Dermis blood vessel endothelial cell (primary cell): ENCODE data around the gene ZNF319. TPM values are rescaled to one million over a fixed set of nuclear protein-coding genes. Genes with fewer than 3 reads are reported as not detected.
A peak's percentile ranks its signal among the peaks of the same experiment; 100 is the strongest.

Source experiments
- DNase-seq: peaks from one replicate; pipeline ENCODE4 v3.0.0; 2010
- total RNA-seq: library from RNA; depleted of rRNA; stranded (reverse); fragments of >200 nt; gene quantifications from 2 replicates; pipeline ENCODE4 v1.2.3, GENCODE V29; 2014

ZNF319 gene
- total RNA-seq, 1 donor from 2014 or later: 3.4 TPM

DNA sequence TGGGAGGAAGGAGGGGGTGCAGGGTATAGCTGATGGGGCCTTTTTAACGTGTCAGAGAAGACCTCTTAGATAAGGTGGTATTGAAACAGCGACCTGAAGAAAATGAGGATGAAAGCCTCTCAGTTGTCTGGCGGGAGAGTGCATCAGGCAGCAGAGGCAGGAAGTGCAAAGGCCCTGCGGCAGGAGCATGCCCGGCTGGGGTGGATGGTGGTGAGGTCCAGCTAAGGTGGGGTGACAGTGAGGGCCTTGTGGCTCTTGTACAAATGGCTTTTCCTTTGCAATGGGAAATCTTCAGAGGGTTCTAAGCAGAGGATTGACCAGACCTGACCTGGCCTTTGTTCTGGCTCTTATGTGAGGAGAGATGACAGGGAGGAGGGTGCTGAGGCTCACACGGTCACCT is 36.5 kb upstream of the ZNF319 start:
- DNase-seq: no peak

DNA sequence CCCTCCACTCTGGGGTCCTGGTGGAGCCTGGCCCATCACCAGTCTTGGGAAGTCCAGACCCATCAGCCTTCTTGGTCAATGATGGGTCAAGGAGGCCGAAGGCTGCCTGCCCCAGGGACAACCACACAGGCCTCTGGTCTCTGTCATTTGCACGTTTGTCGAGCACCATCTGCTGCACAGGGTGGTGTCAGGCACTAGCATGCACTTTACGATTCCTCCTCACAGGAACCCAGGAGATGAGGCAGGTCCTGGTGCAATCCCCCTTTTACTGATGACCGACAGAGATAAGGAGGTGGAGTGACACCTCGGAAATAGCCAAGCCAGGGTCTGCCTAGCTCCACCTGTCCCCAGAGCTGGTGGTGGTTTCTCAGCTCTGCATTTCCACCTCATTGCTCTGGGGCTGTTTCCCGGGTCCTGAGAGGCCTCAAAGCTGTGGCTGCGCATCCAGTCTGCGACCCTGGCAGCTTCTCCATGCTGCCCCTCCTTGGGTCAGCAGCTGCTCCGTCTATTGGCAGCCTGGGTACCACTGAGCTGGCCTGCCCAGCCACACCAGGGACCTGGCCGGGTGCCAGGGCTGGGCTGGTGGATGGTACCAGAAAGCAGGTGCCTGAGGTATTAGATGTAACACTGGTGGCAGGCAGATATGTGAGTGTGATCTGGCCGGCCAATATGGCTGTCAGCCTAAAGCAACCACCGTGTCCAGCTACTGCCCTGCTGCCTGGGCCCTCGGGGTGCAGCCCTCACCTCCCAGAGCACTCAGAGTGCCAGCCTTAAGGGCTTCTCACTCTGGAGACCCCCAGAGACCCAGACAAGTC is 35.1 kb upstream of the ZNF319 start:
- no peak for DNase-seq

DNA sequence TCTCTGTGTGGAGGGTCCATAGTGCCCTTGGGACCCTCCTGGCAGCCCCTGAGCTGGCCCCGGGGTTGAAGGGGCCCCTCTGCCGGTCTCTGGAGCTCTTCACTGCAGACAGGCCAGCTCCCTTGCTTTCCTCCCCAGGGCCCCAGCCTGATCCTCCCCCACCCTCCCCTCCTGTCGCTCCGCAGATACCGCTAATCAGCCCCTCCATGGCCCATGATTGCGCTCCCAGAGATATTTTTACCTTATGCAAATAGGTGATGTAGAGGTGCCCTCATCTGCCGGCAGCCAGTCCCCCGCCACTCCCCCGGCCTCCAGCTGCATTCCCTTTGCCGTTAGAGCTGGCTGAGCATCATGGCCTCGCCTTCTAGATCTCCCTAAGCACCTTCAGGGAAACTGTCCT is 34.3 kb upstream of the ZNF319 start:
- no peak for DNase-seq

DNA sequence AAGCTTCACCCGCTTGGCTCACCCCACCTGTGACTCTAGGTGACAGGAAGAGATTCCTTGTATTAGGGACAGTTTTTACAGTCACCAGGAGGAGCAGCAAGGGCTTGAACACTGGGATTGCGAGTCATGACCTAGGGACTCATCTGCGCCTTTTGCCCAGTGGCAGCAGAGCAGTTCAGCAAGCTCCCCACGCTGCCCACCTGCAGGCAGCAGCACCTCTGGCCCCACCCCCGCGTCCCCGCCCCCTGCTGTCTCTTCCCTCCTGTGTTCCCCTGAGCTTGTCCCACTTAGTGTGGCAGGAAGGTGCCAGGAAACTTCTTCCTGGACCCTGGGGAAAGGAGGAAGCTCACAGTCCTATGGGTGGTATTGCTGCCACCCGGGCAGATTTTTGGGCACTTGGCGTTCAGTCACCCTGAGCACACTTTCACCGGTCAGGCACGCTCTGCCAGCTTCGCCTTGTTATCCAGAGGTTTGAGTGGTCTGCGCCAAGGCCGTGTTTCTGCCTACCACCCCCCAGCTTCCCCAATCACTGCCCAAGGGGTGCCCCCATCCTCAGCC is 33.7 kb upstream of the ZNF319 start:
- no peak for DNase-seq

DNA sequence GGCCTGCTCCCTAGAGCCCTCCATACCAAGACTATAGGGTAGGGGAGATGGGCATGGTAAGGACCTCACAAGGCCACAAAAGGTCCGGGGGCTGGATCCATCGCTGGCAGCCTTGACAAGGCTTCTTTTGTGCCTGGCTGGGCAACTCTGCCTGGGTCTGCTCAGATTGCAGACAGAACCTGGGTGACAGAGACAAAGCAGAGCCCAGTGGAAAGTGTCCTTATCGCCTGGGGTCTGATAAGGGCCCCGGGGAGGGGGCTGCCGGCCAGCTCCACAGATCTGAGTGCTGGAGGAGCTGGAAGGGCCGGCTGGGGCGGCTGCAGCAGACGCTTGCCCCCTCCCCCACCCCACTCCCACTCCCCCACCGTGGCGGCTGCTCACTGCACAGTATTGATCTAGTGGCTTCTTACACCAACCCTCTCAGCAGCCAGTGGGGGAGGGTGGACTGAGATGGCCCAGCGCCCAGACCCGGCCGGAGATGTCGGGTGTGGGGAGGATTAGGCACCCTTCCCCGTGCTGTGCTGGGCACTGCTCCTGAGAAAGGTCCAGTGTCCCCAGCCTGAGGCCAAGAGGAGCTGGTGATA is 32.3 kb upstream of the ZNF319 start:
- DNase-seq: no peak

DNA sequence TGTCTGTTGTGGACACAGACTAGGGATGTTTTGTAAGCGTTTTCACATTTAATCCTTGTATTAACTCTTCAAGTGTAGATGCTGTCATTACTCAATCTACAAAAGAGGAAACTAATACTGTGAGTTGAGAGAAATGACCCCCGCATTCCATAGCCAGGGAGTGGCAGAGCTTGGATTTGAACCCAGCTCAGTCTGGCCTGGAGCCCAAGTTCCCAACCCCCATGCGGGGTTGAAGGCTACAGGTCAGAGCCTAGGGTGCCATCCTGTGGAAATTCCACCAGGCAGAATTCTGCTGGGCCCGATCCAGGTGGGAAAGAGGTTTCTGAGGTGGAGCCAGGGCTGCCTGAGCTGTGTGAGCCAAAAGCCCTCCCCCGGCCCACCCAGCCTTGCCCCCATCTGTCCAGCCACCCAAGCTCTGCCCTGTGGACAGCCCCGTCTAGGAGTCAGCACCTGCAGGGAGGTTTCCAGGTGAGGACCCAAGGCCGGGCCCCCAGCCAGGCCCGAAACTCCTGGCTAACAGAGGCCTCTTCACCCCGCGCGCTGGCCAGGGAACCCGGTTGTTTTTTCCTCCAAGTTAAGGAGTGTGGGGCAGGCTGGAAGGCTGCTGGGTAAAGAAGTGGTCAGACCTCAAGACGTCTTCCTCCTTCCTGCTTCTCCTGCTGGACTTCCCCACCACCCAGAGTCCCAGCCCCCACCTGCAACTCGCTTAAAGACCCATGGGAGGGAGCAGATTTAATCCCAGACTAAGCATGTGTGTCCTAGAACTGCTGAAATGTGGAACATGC is 30.7 kb upstream of the ZNF319 start:
- DNase-seq: no peak

DNA sequence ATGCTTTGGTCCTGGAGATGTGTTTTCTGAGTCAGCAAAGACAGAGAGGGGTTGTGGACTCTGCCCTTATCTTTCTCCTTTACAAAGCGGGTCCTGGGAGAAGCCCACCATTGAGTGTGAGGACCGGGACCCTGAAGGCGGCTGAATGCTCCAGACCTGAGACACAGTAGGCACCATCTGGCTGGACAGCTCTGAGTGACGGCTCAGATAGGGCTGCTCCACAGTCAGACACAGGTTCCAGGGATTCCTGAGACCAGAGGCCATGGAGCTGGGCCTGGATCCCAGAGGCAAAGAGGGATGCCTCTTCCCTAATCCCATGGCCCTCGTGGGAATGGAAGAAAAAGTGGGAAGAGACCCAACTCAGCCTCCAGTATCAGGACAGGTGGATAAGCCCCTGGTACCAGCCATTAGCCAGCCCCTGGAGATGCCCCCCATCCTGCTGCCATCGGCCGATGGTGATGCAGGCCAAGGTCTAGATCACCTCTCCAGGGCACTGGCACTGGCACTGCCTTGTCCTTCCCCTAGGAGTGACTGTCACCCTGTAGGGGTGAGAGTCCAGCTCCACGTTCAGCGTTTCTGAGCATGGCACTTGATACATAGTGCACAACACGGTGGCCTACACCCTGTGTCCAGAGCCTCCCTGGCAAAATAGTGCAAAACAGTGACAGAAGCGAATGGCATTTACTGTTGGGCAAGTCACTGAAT is 29.8 kb upstream of the ZNF319 start:
- DNase-seq: no peak

DNA sequence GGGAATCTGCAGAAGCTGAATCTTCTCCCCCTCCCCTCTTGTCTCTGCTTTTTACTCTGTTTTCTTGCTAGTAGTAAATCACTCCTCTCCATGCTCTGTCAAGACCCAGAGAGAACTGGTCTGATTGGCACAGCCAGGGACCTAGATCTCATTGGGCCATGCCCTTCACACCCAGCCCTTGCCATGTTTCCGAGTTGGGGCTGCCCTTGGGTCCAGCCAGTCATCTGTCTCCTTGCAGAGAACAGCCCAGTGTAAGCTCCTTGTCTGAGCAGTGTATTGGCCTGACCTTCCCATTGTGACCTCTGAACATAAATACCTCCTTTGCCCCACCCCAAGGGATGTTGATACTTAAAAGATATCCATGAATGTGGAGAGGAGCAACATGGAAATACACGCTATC is 28.9 kb upstream of the ZNF319 start:
- no peak for DNase-seq

DNA sequence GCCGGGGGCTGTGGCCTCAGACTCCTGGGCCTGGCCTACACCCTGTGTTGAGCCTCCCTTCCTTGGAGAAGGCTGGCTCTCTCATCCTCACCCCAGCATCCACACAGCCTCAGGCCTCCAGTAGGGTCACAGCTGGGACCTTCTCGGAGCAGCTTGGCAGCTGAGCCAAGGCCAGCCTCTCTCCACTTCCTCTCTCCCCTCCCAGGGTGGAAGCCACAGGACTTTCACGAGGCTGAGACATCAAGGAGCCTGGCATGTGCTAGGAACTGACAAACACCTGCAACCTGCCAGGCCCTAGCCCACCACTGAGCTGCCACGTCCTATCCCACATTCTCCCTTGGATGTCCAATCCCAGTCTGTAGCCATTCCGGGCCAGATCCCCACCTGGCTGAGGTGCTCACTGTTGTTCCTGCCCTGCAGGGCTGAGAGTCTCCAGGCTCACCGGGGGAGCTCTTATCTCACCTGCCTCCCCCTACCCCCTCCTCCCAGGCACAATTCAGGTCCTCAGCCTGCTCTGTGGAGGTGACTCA is 28.1 kb upstream of the ZNF319 start:
- no peak for DNase-seq

DNA sequence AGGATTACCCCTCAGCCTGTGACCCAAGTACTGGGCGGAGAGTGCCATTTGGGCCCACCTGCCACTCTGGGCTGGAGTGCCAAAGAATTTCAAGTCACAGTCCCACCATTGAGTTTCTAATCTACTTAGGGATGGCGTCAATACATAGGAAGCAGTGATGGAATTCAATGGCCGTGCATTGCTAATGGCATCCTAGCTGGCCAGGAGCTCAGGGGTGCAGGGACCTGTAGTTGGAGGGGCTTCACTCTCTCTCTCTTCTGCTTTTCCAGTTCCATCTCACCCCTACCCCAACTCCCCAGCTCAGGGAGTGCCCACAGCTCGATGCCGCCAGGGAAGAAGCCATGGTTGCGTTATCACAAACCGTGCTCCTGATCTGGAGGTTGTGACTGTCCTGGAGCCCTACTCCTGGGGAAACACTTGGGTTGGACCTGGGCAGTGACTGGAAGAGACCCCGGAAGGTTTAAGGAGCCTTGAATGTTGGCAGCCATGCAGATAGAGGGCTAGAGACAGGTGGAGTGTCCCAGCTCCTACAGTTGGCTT is 27.5 kb upstream of the ZNF319 start:
- no peak for DNase-seq

DNA sequence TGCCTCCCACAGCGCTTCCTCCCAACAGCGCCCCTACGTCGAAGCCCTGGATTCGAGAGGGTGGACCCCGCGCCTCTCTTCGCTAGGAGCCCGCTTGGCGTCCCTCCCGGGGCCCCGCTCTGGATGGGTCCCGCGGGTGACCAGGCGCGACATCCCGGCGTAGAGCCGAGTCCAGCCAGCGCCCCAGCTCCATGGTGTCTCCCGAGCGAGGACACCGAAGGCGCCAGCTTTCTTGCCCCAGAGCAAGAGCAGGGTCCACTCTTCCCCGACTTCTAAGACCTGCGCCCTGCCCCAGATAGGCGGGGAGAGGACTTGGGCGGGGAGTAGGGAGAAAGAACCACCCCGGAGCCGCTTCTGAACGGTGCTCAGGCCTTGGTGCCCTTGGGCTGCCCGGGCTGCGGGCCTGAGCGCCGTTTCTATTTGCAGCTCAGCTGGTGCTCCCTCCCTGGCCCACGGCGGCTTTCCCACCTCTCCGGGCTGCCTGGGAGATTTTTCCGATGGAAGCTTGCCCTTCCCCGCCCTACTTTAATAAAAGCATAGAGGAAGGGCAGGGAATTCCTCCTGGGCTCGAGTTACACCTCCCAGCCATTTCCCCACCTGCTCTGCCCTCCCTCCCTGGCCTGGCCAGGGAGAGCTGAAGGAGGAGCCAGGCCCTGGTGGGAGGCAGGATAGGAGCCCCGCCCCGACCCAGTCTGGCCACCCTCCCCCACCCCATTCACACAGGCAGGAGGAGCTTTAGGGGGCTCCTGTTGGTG is 26.9 kb upstream of the ZNF319 start:
- peak; percentile 26 for DNase-seq

DNA sequence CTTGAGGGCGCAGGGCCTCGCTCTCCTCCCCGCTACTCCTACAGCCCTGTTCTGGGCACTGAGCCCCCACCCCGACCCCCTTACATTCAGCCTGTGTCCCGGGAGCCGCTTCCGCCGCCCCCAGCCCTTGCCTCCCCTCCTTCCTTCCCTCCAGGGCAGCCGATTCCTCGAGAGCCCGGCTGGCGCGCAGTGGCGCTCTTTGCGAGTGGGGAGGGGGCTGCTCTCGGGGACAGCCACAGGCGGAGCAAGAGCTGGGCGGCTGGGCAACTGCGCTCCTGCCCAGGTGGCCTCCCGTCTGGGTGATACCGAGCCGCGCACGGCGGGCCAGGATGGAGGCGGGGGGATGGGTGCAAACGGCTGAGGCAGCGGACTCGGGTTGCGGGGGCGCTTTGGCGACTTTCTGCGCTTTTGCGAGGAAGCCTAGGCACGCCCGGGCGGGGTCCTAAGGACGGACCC is 26.3 kb upstream of the ZNF319 start:
- no peak for DNase-seq

DNA sequence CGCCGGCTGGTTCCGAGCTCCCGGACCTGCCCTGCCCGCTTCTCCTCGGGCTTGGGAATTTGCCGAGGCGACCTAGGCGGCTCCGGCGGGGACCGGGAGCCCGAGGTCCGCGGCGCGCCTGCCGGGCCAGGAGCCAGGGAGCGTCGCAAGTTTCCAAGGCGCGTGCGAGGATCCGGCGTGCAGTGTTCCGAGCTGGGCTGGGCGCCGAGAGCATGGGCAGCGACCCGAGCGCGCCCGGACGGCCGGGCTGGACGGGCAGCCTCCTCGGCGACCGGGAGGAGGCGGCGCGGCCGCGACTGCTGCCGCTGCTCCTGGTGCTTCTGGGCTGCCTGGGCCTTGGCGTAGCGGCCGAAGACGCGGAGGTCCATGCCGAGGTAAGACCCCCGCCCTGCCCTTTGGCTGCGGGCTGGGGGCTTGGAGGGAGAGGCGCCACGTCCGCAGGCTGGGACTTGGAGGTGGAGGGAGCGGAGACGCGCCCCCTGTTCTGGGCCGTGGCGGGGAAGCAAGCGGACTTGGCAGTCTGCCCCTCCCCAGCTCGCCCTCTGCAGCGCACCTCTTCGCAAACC is 25.8 kb upstream of the ZNF319 start:
- DNase-seq: peak; percentile 64

DNA sequence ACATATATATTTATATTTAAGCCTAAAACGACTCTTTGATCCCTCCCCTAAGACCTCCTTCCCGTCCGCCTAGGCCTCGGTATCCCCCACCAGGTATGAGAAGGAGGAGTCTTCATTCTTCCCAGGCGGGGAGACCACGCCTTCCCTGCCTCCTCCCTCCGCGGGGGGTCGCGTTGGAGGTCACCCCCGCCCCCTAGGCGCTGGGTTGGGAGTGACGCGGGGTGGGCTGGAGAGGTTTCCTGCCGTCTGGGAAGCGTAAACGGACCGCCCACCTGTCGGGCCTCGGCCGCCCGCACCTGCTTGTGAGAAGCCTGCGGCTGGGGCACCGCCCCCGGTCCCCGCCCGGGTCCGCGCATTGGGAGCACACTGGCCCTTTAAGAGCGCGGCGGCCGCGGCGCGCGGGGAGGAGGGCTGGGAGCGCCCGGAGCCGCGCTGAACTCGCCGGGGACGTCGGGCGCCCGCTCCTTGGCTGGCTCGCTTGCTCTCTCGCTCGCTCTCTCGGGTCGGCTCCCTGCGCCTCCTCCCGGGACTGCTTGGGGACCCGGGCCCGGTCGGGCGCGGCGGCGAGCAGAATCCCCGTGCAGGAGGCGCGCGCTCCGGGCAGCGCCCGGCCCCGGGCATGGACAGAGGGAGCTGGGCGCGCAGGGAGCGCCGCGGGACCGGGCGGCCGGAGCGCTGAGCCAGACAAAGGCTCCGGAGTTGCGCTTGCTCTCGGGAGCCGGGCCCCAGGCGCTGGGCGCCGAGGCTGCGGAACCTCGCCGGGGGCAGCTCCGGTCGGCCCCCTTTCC is 25.1 kb upstream of the ZNF319 start, which contains the start of gene MMP15:
MMP15 (plus strand) TSS at position 404 of the 788 bp plus-strand sequence. CDS start 597 bp downstream, outside the sequence.
- peak; percentile 74 for DNase-seq

DNA sequence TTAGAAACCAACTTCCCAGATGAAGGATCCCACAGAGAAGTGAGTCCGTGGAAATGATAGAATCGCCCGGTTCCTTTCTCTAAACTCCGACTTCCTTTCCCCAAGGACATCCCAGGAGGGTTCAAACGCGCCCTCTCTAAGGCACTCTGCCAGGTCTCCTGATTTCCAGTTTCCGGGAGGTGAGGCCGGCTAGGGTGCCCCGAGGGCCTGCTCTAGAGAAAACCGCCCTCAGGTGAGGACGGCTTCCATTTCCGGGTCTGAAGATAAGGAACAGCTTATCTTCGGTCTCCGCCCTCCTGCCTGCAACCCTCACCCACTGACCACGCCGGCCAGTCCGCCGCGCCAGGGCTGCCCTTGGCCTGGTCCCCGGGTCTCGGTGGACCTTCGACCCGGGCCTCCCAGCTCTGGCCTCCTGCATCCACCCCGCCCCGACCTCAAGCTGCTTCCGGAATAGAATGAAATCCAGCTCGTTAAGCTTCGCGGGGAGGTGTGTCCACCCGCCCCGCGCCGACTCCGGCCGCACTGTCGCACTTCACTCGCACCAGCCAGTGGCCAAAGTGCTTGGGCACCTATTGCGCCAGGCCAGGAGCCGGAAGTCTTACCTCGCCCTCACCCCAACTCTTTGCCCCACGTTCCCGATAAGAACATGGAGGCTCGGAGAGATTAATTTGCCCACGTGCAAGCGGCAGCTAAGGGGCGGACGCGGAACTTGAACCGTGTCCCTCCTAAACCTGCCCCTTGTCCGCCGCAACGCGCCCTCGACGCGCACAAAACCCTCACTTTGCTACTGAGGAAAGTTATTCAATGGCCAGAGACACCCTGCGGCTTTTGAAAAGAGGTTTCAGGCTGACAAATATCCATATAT is 24.2 kb upstream of the ZNF319 start:
- peak; percentile 39 for DNase-seq

DNA sequence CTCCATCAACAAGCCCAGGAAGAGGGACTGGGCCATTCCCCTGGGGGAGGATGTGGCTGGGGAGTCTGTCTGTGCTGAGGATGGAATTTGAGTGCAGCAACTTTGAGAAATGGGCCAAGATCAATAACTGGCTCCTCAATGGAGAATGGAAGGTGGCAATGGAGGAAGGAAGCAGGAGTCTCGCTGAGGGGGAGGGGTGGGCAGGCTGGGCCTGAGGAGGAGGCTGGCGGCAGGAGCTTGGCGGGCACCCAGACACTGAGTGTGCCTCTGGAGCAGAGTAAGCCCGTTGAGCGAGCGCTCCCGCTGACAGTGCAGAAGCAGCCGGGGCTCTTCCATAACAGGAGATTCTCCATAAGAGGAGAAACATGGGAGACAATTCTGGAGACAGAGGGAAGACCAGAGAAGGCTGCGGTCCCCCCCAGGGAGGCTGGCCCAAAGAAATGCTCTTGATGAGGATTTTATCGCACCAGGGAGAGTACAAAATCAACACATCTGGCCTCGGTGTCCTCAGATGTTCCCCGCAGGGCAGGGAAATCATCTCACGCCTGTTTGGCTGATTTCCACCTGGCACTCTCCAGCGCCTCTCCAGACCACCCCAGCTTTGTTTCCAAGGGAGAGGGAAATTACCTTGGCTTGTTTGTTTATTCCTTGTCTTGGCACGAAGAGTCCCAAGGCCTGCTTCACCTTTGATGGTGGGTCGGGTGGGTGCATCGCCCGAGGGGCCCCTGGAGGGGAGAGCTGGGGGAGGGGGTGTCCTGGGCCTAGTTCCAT is 22.3 kb upstream of the ZNF319 start:
- DNase-seq: peak; percentile 57

DNA sequence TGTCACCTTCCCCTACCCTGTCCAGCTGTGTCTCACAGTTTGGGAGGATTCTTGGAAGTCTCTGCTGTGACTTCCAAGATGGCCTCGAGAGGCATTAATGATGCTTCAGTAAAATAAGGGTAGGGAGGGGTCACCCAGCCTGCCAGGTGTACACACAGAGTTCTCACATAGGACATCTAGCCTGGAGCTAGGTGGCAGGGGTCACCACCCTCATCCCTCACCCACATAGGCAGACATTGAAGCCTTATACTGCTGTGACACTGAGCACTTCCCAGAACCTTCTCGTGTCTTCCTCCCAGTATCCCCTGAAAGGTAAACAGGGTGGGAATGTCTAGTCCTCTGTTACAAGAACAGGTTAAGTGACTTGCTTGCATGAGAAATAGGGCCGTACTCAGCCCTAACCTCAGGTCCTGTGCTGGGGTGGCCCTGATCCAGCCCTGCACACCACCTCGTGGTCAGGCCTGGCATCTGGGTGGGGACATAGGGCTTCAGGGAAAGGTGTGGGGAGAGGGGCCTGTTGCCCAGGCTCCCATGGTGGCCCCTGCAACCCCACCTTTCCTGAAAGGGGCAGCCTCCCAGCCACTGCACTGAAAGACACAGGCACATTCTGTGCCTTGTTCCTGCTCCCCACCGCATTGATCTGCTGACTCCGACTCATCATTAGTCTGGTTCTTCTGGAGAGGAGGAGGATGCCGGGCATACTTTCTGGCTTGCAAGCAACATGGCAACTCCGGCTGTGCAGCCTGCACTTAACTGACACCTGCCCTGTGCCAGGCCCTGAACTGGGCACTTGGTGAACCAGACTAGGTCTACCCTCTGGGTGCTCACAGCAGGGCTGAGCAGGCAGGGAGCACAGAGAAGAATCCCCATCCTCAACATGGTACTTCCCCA is 21.4 kb upstream of the ZNF319 start:
- no peak for DNase-seq
